Lower leg skin (tissue), 3 donors: ENCODE data around the gene GSC2.

Experiments
- CTCF ChIP-seq, 3 donors: fragments of 450-650 bp; IDR thresholded peaks; one replicate each; pipeline ENCODE4 v1.5.1; 2016; ENCODE audit warnings: antibody characterized with exemption in 3 of 3, mild to moderate bottlenecking in 3 of 3, moderate library complexity in 2 of 3
- POLR2A ChIP-seq, 2 donors: fragments of 450-650 bp; IDR thresholded peaks; one replicate each; pipeline ENCODE4 v1.6.1; 2016 to 2017; ENCODE audit warnings: antibody characterized with exemption in 2 of 2, mild to moderate bottlenecking in 1 of 2, moderate library complexity in 1 of 2

- no peak for TF ChIP-seq CTCF (IDR thresholded peaks at IDR 0.05)
- TF ChIP-seq POLR2A (IDR thresholded peaks at IDR 0.05) = no peak
These were observed 46.9 kb upstream of the GSC2 start for GRCh38 chr22:19196841-19197612.
